HEK293T (cell line): ENCODE data around the gene GOLGA6L10.

ENCODE experiments used
- ARNT ChIP-seq: fragments of 450-650 bp; IDR thresholded peaks from 2 replicates; pipeline ENCODE4 v1.6.1; 2017; ENCODE audit warnings: mild to moderate bottlenecking
- BHLHE40 ChIP-seq: fragments of 450-650 bp; IDR thresholded peaks from 2 replicates; pipeline ENCODE4 v1.6.1; 2016; ENCODE audit warnings: mild to moderate bottlenecking, moderate library complexity, borderline replicate concordance
- CTBP1 ChIP-seq: fragments of 450-650 bp; IDR thresholded peaks from 2 replicates; pipeline ENCODE4 v1.6.1; 2016; ENCODE audit warnings: borderline replicate concordance
- FOXA1 ChIP-seq: fragments of 450-650 bp; IDR thresholded peaks from 2 replicates; pipeline ENCODE4 v1.6.1; 2016; ENCODE audit warnings: mild to moderate bottlenecking
- FOXM1 ChIP-seq: fragments of 450-650 bp; IDR thresholded peaks from 2 replicates; pipeline ENCODE4 v1.6.1; 2017; ENCODE audit warnings: mild to moderate bottlenecking, borderline replicate concordance
- LEF1 ChIP-seq: fragments of 450-650 bp; IDR thresholded peaks from 2 replicates; pipeline ENCODE4 v1.6.1; 2017; ENCODE audit warnings: mild to moderate bottlenecking, borderline replicate concordance
- NFRKB ChIP-seq: fragments of 450-650 bp; IDR thresholded peaks from 2 replicates; pipeline ENCODE4 v1.6.1; 2016; ENCODE audit warnings: mild to moderate bottlenecking, moderate library complexity
- SP1 ChIP-seq: fragments of 450-650 bp; IDR thresholded peaks from 2 replicates; pipeline ENCODE4 v1.6.1; 2017
- SUZ12 ChIP-seq: fragments of 450-650 bp; IDR thresholded peaks from 2 replicates; pipeline ENCODE4 v1.6.1; 2016; ENCODE audit warnings: mild to moderate bottlenecking

DNA sequence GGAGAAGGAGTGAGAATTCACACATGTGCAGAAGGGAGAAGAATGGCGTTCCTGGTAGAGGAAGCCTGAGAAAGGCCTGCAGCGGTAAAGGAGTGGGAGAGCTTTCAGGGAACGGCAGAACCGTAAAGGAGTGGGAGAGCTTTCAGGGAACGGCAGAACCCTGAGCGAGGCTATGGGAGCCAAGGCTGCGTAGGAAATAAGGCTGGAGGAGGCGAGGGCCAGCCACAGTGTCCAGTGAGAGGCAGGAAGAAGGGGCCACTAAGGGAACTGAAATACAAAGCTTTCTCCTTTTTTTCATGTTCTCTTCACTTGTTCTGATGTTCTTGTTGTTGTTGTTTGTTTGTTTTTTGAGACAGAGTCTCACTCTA, 41.6 kb downstream of the GOLGA6L10 start:
- TF ChIP-seq LEF1 = no peak
- no peak for TF ChIP-seq SP1
- no peak for TF ChIP-seq BHLHE40
- no peak for TF ChIP-seq CTBP1
- TF ChIP-seq SUZ12 = no peak
- TF ChIP-seq ARNT = no peak
- no peak for TF ChIP-seq NFRKB
- no peak for TF ChIP-seq FOXA1
- TF ChIP-seq FOXM1 = no peak
